GM21576 (cell line): Measurements from ENCODE around the gene FGD3.
"Not testable (repeated sequence)": the region's sequence is repeated elsewhere in the genome, so short reads cannot be mapped to it uniquely, and the experiment has no call there.

Experiments
- ATAC-seq: cut with Tn5 transposase; IDR thresholded peaks from one replicate; pipeline ENCODE4 v1.9.1; 2021; ENCODE audit warnings: mild to moderate bottlenecking, moderate library complexity; ENCODE audit not compliant: unreplicated experiment

Gene FGD3, protein sequence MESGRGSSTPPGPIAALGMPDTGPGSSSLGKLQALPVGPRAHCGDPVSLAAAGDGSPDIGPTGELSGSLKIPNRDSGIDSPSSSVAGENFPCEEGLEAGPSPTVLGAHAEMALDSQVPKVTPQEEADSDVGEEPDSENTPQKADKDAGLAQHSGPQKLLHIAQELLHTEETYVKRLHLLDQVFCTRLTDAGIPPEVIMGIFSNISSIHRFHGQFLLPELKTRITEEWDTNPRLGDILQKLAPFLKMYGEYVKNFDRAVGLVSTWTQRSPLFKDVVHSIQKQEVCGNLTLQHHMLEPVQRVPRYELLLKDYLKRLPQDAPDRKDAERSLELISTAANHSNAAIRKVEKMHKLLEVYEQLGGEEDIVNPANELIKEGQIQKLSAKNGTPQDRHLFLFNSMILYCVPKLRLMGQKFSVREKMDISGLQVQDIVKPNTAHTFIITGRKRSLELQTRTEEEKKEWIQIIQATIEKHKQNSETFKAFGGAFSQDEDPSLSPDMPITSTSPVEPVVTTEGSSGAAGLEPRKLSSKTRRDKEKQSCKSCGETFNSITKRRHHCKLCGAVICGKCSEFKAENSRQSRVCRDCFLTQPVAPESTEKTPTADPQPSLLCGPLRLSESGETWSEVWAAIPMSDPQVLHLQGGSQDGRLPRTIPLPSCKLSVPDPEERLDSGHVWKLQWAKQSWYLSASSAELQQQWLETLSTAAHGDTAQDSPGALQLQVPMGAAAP

DNA sequence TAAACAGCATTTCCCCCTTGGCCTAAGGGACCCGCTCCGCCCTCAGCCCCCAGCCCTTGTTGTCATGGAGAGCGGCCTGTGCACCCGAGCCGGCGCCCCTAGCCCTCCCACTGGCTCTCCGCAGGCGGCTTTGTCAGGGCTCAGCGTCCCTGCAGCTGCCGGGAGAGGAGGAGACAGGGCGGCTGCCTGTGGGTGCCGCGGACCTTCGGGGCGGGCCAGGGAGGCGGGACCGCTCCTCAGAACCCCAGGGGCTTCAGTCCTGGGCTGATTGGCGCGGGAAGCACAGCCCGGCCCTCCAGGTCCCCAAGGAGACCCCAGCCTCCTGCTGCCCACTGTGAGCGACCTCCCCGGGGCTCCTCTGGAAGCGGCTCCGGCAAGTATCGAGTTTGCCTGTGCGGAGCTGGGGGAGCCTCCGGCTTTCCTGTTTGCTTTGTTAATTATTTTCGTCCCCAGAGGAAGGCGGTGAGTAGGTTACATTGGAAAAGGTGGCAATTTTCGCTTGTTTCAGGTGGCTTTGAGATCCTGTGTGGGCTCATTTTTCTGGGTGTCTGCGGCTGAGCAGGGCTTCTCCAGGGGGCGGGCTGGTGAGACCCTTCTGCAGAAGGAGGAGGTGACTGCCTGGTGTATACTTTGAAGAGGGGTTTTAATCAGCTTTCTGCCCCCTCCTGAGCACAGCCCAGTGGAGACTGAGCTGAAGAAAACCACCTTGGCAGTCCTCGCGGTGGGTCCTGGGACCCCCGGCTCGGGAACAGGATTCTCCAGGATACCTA, at the start of gene FGD3:
FGD3 (plus strand) TSS at position 256 of the 770 bp plus-strand sequence. CDS start 28,734 bp downstream, outside the sequence.
- no peak for ATAC-seq

DNA sequence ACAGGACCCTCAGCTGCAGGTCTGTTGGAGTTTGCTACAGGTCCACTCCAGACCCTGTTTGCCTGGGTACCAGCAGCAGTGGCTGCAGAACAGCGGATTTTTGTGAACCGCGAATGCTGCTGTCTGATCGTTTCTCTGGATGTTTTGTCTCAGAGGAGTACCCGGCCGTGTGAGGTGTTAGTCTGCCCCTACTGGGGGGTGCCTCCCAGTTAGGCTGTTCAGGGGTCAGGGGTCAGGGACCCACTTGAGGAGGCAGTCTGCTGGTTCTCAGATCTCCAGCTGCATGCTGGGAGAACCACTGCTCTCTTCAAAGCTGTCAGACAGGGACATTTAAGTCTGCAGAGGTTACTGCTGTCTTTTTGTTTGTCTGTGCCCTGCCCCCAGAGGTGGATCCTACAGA, 42.2 kb upstream of the FGD3 start:
- ATAC-seq: not testable (repeated sequence)

DNA sequence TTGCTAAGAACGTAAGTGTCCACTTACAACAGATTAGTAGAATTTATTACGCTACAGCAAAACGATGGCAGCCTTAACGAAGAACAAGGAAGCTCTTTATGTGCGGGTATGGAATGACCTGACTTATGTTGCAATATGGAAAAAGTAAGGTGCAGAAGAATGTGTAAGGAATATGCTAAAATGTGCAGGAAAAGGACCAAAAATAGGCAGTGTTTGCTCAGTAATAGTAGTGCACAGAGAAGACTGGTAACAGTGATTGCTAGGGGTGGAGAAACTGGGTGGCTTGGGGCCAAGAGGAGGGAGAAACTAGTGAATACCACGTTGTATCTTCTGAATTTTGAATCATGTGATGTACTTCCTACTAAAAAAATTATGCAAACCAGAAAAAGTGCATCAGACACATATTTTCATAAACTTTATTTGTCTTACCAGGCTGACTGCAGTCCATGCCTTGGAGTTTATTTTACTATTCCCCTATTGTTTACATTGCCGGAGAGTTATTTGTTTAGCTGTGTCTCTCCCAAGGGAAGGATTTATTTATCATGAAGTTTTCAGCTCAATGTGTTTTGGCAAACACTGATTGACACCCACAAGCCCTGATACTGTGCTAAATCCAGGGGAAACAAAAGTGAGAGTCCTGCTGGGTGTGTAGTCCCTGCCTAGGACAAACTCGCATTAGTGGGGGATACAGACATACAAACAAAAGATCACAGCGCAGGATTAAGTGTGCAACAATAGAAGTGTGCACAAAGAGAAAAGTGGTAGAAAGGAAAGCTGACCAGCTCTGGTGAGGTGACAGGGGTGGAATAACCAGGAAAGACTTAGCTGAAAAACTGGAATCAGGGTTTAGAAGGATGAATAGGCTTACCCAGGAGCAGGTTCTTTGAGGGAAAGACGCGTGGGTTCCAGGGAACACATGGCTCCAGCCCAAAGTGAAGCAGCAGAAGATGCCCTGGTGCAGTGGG, 35.5 kb upstream of the FGD3 start:
- ATAC-seq: no peak

DNA sequence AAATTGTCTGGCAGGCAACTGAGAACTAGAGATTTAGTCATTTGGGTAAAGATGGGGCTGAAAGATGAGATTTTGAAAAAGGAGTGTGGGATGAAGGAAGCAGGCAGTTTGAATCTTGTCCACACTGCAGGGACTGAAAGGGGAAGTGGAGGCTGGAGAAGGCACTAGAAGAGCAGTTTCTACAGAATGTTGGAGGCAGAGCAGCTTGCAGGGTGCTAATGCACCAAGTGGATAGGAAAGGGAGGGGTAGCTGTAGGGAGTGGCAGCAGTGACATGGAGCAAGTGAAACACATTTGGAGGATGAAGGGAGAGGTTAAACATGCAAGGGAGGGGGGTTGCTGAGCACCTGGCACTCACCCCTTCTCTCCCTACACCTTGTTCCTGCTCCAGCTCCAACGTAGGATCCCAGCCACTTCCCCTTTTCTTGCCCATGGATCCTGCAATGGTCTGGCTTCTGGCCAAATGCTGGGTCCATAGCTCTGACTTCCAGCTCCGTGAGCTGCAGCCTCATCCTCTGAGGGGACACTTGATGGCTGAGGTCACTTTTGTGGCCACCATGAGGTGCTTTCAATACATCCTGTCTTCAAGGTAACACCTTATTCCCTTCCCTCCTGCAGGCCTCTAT, 30.0 kb upstream of the FGD3 start:
- ATAC-seq: no peak

DNA sequence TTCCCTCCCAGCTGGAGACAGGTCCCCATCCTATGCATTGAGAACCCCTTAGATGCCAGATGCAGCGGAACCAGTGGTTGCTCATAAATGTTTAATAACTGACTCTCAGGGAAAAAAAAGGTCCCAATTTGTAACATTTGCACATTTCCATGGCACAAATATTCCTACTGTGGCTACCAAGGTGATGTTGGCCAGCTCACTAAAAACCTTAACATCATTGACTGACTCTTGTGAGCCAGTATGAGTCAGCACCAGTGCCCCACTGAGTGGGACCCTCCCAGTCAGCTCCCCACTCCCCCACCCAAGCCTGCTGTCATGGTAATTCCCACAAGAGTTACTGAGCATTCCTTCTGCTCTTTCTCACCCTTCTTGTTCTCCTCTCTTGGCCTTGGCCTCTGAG, 26.9 kb upstream of the FGD3 start:
- no peak for ATAC-seq

DNA sequence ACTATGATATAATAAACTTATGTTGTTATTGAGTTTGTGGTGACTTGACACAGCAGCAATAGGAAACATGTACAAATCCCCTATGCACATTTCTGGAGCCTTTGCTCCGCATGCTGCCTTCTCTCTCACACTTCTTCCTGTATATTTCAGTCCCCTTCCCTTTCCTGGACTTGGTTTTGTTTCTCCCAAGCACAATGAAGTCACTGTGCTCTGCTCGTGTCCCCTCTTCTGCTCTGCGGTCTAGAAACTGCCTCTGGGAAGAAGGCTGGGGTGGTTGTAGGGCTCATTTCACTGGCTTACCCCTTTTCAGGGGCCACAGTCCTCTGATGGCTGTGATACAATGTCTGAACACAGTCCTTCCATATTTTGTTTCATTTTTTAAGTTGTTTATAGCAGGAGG, 15.7 kb upstream of the FGD3 start:
- no peak for ATAC-seq

DNA sequence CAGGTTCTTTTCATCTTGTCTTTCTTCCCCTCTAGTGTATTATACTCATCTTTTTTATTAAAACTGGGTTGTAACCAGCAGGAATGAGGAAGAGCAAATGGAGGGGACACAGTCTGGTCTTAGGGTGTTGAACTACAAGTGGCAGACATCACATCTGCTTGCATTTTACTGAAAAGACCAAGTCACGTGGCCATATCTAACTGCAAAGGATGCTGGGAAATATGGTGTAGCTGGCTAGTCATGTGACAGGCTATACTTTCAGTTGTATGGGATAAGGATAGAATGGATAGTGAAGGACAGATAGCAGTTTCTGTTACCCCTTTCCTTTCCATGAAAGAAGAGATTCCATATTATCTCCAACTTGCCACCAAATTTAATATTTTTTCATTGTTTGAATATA, 13.0 kb upstream of the FGD3 start:
- no peak for ATAC-seq

DNA sequence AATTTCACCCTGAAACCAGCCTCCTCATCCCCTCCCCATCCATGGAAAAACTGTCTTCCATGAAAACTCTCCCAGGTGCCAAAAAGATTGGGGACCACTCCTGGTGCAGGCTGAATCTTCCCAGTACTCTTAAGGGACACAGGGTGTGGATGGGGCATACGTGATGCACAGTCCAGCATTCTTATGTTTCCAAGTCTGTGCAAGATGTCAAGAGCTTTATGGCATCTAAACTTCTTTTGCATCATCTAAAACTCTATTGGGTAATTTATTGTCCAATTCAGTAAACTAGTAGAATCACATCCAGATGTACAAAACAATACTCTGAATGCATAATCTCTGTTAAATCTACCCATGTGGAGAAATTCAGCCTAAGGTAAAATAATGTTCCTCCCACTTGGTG, 9.3 kb upstream of the FGD3 start:
- ATAC-seq: no peak

DNA sequence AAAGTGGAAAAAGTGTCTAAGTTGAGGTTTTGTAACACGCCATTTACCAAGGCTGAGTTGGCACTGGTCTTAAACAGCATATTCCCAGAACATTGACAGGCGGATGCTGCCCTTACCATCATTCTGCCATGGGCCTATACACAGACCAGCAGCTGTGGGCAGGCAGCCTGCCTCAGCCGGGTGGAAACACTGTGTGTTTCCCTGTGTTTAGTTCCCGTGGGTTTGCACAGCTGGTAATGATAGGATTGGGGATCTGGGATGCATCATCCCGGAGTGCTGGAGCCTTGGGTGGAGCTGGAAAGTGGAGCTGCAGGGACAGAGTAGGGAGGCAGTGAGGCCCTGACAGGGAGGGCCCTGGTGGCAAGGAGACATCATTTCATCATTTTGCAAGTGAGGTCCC, 5.5 kb upstream of the FGD3 start:
- no peak for ATAC-seq

DNA sequence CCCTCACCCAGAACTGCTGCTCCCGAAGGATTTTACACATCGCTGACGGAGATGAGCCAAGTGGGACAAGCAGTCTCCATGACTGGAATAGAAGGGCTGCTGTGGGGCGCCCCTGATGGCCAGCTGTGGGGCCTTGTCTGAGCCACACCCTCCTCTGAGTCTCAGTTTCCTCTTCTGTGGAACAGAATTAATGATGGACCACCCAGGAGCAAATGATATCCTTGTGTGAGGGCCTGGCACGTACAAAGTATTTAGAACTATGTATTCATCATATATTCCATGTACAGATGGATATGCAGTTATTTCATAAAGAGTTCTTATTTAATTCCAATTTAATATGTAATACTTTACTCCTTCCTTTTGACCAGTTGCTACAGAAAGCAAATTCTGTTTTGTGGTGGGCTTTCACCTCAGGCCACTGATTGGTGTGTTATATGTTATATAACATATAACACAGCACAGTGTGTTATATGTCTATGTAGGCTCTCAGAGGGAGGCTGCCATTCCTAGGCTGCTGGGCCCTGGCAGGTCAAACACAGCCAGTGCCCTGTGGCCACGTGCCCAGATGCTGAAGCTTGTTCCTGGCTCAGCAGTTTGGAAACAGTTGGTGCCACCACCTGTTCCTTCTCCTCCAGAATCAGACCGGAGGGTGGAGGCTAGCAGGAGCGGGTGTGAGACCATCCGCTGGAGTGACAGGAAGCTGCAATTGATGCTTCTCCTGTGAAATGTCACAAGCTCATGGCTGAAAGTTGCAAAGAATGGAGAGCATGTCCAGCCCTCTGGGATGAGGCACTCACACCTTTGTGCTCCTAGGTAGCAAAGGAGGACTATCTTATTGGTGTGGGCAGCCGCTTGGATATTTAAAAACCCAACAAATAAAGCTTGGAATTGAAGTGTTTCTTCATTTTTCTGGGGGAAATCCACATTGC, 4.4 kb upstream of the FGD3 start:
- no peak for ATAC-seq

DNA sequence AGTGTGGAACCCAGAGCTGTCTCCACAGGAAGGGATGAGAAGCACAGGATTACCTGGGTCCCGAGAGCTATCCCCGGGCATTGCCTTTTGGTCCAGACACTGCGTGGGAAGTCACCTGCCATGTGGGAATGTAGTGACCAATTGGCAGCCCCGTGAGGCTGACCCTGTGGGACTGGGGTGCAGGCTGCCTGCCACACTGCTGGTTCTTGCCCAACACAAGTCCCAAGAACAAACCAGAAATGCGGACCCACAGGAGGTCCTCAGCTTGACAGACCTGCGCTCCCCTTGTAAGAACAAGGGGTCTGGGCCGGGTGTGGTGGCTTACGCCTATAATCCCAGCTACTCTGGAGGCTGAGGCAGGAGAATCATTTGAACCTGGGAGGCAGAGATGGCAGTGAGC, 2.4 kb upstream of the FGD3 start:
- ATAC-seq: no peak

DNA sequence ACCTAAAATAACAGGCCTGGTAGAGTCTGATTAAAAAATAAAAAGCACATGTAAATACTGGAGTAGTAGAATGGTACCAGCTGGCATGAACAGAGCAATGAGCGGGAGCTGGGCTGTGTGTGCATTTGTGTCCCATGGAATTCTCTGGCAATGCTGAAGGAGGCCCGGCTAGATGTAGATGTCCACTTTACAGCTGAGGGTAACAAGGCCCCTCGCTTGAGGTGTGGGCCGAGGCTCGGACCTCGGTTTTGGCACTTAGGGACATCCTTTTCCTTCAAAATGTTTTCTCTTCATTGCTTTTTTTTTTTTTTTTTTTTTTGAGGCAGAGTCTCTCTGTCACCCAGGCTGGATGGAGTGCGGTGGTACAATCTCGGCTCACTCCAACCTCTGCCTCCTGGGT, 1.5 kb upstream of the FGD3 start:
- ATAC-seq: no peak

DNA sequence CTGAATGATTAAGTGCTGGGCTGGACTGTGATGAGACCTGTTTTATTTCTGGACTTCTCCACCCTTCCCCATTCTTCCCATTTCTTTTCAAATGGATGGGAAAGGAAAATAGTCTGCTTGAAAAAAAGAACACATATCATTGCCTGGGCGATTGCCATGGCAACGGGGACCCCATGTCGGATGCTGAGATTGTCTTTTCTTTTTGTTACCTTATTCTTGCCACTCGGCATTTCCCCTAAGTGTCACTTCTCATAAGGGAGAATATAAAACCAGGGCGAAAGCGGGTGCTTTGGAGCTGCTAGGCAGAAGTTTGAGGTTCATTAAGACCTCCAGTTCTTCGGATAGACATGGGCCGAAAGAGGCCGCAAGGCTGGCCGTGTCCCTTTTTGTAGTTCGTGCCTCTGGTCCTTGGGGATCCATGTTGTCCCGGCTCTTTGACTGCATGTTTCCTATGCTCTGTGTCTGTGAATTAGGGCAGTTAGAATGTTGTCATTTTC, 763 bp downstream of the FGD3 start:
- ATAC-seq: no peak

DNA sequence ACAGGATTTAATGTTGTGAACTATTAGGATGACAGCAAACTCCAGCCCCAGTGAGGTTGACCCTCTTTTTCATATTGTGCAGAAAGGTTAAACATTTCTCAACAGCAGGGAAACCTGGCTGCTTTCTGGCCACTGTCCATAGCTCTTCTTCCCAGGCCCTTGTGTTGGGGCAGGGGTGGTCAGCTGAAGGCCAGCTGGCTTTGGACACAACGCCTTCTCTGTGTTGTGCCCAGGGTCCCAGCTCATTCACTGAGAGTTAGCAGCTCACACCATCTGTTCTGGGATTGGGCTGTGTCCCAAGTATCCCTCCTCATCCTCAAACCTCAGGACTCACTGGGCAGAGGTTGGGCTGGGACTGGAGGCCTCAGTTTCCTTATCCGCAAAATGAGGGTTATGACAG, 1.3 kb downstream of the FGD3 start:
- ATAC-seq: no peak

DNA sequence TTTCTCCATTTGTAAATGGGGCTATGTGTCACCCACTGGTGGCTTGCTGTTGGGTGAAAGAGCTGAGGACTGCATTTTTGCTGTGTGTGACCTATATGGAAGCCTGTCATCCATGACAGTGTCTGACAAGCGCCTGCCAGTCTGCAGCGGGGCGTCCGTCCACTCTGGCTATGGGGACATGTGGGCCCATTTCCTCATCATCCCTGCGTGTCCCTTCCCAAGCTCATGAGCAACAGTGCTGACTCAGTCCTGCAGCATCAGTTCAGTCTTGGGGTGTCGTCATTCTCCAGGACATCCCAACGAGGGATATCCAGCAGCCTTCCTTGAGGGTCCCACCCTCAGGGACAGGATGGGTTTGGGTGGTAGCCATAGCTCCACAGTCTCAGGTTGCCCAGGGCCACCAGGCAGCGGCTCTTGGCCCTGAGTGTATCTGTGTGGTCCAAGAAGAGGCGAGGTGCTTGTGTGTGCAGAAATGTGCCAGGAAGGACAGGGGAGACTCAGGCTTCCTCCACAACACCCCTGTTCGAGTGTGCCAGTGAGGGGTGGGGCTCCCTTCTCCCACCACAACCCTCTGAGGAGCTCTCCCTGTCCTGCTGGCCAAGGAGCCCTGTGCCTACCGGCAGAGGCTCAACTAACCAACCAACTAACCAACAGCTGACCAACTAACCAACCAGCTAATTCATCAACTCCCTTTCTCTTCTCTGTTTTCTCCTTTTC, 2.1 kb downstream of the FGD3 start:
- no peak for ATAC-seq

DNA sequence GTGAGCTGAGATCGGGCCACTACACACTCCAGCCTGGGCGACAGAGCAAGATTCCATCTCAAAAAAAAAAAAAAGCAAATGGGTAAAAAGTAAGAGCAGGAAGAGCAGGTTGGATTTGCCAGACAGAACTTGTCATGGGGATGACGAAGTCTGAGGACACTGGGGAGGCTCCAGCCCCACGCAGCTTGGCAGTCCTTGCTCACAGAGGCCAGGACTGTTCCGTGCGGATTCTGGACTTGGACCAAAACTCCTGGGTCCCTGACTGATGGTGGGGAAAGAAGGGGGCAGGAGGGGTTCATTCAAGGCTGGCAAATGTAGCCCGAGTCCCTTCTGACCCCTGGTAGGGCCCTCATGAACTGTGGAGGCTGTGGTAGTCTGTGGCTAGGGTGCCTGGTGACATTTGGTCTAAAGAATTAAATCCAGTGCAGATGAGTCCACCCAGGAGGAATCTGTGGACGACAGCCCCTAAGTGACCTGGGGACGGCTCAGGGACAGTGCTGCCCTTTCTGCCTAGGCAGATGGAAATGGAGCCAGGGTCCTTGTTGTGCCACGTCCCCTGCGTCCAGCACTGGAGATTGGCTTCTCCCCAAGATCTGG, 3.1 kb downstream of the FGD3 start:
- no peak for ATAC-seq

DNA sequence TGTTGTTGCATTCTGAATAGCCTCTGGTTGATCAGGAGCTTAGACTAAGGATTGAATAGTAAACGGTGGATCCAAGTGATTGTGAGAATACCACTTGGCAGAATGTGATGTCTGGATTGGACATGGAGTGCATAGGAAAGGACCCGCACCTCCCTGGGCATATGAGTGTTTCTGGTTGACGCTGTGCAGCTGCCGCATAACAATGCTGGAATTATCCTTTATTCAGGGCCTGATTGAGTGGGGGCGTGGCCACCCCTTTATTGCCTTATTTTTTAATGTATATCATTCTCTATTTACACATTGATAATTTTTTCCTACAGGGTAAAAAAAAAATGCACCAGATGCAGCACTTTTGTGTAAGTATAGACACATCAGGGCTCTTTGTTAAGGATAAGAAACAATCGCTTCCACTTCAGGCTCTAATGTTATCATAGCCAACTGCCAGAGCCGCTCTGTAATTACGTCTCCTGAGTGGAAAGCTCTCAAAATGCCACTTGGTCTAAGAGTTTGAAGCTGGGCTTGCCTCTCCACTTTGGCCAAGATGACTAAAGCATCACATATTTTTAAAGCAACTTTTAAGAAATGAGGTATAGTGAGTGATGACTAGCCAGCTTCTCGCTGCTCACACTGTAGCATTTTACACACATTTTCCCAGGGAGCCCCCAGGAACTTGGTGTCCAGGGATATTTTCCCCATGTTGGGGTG, 5.7 kb downstream of the FGD3 start:
- ATAC-seq: no peak
